Neural progenitor cell (in vitro differentiated cells): Measurements from ENCODE around the gene IGFL4. TPM values are rescaled to one million over a fixed set of nuclear protein-coding genes. Genes with fewer than 3 reads are reported as not detected.

Source experiments
- DNase-seq: peaks from one replicate; pipeline ENCODE4 v3.0.0-alpha.2; 2016; ENCODE audit warnings: low spot score
- H2AFZ ChIP-seq: fragments of 200-600 bp; sonication (generic); replicated peaks from 2 replicates; pipeline ENCODE4 v1.6.1; 2016; ENCODE audit warnings: antibody characterized with exemption
- H3F3A ChIP-seq: fragments of 200-600 bp; sonication (generic); 2 replicates; pipeline ENCODE4 v1.6.1; 2016; ENCODE audit warnings: antibody characterized with exemption, low read depth
- H3K27ac ChIP-seq: fragments of 200-600 bp; sonication (generic); 2 replicates; pipeline ENCODE4 v1.5.1; 2016; ENCODE audit warnings: mild to moderate bottlenecking
- H3K27me3 ChIP-seq: fragments of 200-600 bp; sonication (generic); 2 replicates; pipeline ENCODE4 v1.6.1; 2016; ENCODE audit warnings: mild to moderate bottlenecking, moderate library complexity
- H3K36me3 ChIP-seq: fragments of 200-600 bp; sonication (generic); 2 replicates; pipeline ENCODE4 v1.5.1; 2016
- H3K4me1 ChIP-seq: fragments of 200-600 bp; sonication (generic); 2 replicates; pipeline ENCODE4 v1.6.1; 2016; ENCODE audit warnings: mixed run types
- H3K4me2 ChIP-seq: fragments of 200-600 bp; sonication (generic); 2 replicates; pipeline ENCODE4 v1.6.1; 2016
- H3K4me3 ChIP-seq: fragments of 200-600 bp; sonication (generic); 2 replicates; pipeline ENCODE4 v1.5.1; 2016
- H3K79me2 ChIP-seq: fragments of 200-600 bp; sonication (generic); 2 replicates; pipeline ENCODE4 v1.6.1; 2016; ENCODE audit warnings: low read depth
- H3K9ac ChIP-seq: fragments of 200-600 bp; sonication (generic); 2 replicates; pipeline ENCODE4 v1.6.1; 2016
- H3K9me3 ChIP-seq: fragments of 200-600 bp; sonication (generic); 2 replicates; pipeline ENCODE4 v1.5.1; 2016; ENCODE audit warnings: low read depth
- H4K20me1 ChIP-seq: fragments of 200-600 bp; sonication (generic); 2 replicates; pipeline ENCODE4 v1.6.1; 2016; ENCODE audit warnings: low read depth
- H3K27ac Mint-ChIP-seq: 3 replicates; pipeline ENCODE4 v1.8.0; 2021; ENCODE audit warnings: mixed read lengths
- H3K27me3 Mint-ChIP-seq: 2 replicates; pipeline ENCODE4 v1.8.0; 2022; ENCODE audit warnings: low read depth, mild to moderate bottlenecking, inconsistent platforms, moderate library complexity, mixed read lengths; ENCODE audit not compliant: insufficient read depth
- H3K36me3 Mint-ChIP-seq: 3 replicates; pipeline ENCODE4 v1.8.0; 2021; ENCODE audit warnings: mixed read lengths
- H3K4me1 Mint-ChIP-seq: 3 replicates; pipeline ENCODE4 v1.8.0; 2021; ENCODE audit warnings: mixed read lengths
- H3K4me3 Mint-ChIP-seq: 3 replicates; pipeline ENCODE4 v1.8.0; 2021; ENCODE audit warnings: mild to moderate bottlenecking, moderate library complexity, mixed read lengths
- H3K9me3 Mint-ChIP-seq: 3 replicates; pipeline ENCODE4 v1.8.0; 2020; ENCODE audit warnings: mixed read lengths
- CTCF ChIP-seq: fragments of 200-600 bp; sonication (generic); IDR thresholded peaks from 2 replicates; pipeline ENCODE4 v1.5.1; 2017; ENCODE audit warnings: antibody characterized with exemption, mild to moderate bottlenecking
- EZH2 ChIP-seq: fragments of 200-600 bp; sonication (generic); IDR thresholded peaks from 2 replicates; pipeline ENCODE4 v1.6.1; 2017; ENCODE audit warnings: antibody characterized with exemption, mild to moderate bottlenecking, moderate library complexity
- EZH2phosphoT487 ChIP-seq: fragments of 200-600 bp; sonication (generic); IDR thresholded peaks from 2 replicates; pipeline ENCODE4 v1.6.1; 2017; ENCODE audit warnings: antibody characterized with exemption
- total RNA-seq: library from RNA; depleted of rRNA; stranded (reverse); fragments of >200 nt; gene quantifications from 2 replicates; pipeline ENCODE4 v1.2.3, GENCODE V29; 2015; ENCODE audit warnings: low replicate concordance

IGFL4 gene
- total RNA-seq, 1 donor from 2014 or later = 0.21 TPM

GRCh38 chr19:46022061-46022430 lies 18.8 kb downstream of the IGFL4 start:
- H3K9ac ChIP-seq = no peak overlapping the region
- no peak overlapping the region for H3K4me2 ChIP-seq
- no peaks in the 10 kb centered on the region for H3K36me3 ChIP-seq
- H3K27ac ChIP-seq = no peak overlapping the region
- no peak overlapping the region for H2AFZ ChIP-seq
- H3K4me1 ChIP-seq = no peaks in the 10 kb centered on the region
- no peak for DNase-seq
- no peaks in the 10 kb centered on the region for H3K9me3 ChIP-seq
- peaks cover 9% of the 10 kb centered on the region for H4K20me1 ChIP-seq
- H3K27me3 ChIP-seq = no peaks in the 10 kb centered on the region
- no peak overlapping the region for H3K4me3 ChIP-seq
- Mint-ChIP-seq H3K36me3 (peaks cover 4% of the 10 kb centered on the region), H3K4me3 (no peak overlapping the region), H3K27me3 (peaks cover 2% of the 10 kb centered on the region), H3K4me1 (no peaks in the 10 kb centered on the region), H3K9me3 (peaks cover 6% of the 10 kb centered on the region), H3K27ac (no peak overlapping the region)
- H3F3A ChIP-seq = no peaks in the 10 kb centered on the region
- TF ChIP-seq EZH2phosphoT487 (no peak), EZH2 (no peak), CTCF (no peak)
- H3K79me2 ChIP-seq = no peaks in the 10 kb centered on the region

- Mint-ChIP-seq H3K4me1 (no peaks in the 10 kb centered on the region), H3K27ac (peak overlapping the region; percentile 25), H3K36me3 (peaks cover 4% of the 10 kb centered on the region), H3K9me3 (peaks cover 5% of the 10 kb centered on the region), H3K27me3 (peaks cover 3% of the 10 kb centered on the region), H3K4me3 (no peak overlapping the region)
- Histone ChIP-seq H3K9me3 (no peaks in the 10 kb centered on the region), H3K4me1 (peaks cover under 1% of the 10 kb centered on the region), H3K27me3 (peaks cover 2% of the 10 kb centered on the region), H3K27ac (no peak overlapping the region), H3K4me2 (no peak overlapping the region), H3K79me2 (no peaks in the 10 kb centered on the region), H4K20me1 (peaks cover 12% of the 10 kb centered on the region), H3K36me3 (no peaks in the 10 kb centered on the region), H3K4me3 (no peak overlapping the region), H3F3A (no peaks in the 10 kb centered on the region), H3K9ac (no peak overlapping the region), H2AFZ (no peak overlapping the region)
- DNase-seq = no peak
- no peak for TF ChIP-seq CTCF
- TF ChIP-seq EZH2 = no peak
- no peak for TF ChIP-seq EZH2phosphoT487
Measured at GRCh38 chr19:46021531-46022041, 19.2 kb downstream of the IGFL4 start.

- Histone ChIP-seq H3K36me3 (no peaks in the 10 kb centered on the region), H3K79me2 (no peaks in the 10 kb centered on the region)
- peaks cover 4% of the 10 kb centered on the region for H3K36me3 Mint-ChIP-seq
Measured at GRCh38 chr19:46020819-46021125, 20.0 kb downstream of the IGFL4 start.

More at GRCh38 chr19:46020819-46021125, 20.0 kb downstream of the IGFL4 start:
- Histone ChIP-seq H3K9ac (no peak overlapping the region), H4K20me1 (peaks cover 20% of the 10 kb centered on the region), H3K4me1 (peaks cover 6% of the 10 kb centered on the region), H3F3A (peaks cover 7% of the 10 kb centered on the region), H3K4me3 (no peak overlapping the region), H3K27me3 (peaks cover 10% of the 10 kb centered on the region), H3K27ac (no peak overlapping the region), H2AFZ (no peak overlapping the region), H3K9me3 (no peaks in the 10 kb centered on the region), H3K4me2 (no peak overlapping the region)
- H3K9me3 Mint-ChIP-seq = peaks cover 2% of the 10 kb centered on the region
- H3K27me3 Mint-ChIP-seq = peaks cover 8% of the 10 kb centered on the region
- peak overlapping the region; percentile 34 for H3K27ac Mint-ChIP-seq
- DNase-seq = no peak
- peaks cover 4% of the 10 kb centered on the region for H3K4me1 Mint-ChIP-seq
- H3K4me3 Mint-ChIP-seq = no peak overlapping the region
- no peak for TF ChIP-seq EZH2phosphoT487
- no peak for TF ChIP-seq CTCF
- no peak for TF ChIP-seq EZH2
